Gastrocnemius medialis (tissue), 4 donors: ENCODE data around the gene VPS41. TPM values are rescaled to one million over a fixed set of nuclear protein-coding genes. Genes with fewer than 3 reads are reported as not detected.

Experiments
- ATAC-seq, 2 donors: fragments of 150-250 bp; one replicate each; pipeline ENCODE4 v1.9.1; 2016
- DNase-seq, 2 donors: peaks; one replicate each; pipeline ENCODE4 v3.0.0-alpha.2; 2019
- H3K27ac ChIP-seq, 4 donors: fragments of 200-600 bp; sonication (generic); 1 replicate in 1 of 4; 2 replicates in 3 of 4; pipeline ENCODE4 v1.5.1; 2016 to 2018; ENCODE audit warnings: mild to moderate bottlenecking in 2 of 4, moderate library complexity in 1 of 4
- H3K27me3 ChIP-seq, 3 donors: fragments of 200-600 bp; sonication (generic) in 2 of 3; 1 replicate in 1 of 3; 2 replicates in 2 of 3; pipeline versions ENCODE4 v1.5.1 to v1.6.0; 2016 to 2019; ENCODE audit warnings: mild to moderate bottlenecking in 1 of 3, moderate library complexity in 1 of 3
- H3K36me3 ChIP-seq, 2 donors: fragments of 200-600 bp; sonication (generic) in 1 of 2; one replicate each; pipeline ENCODE4 v1.5.1; 2017 to 2018
- H3K4me1 ChIP-seq, 2 donors: fragments of 200-600 bp; sonication (generic) in 1 of 2; one replicate each; pipeline ENCODE4 v1.5.1; 2016 to 2017; ENCODE audit warnings: mild to moderate bottlenecking in 2 of 2
- H3K4me3 ChIP-seq, 4 donors: fragments of 200-600 bp; sonication (generic) in 3 of 4; 1 replicate in 1 of 4; 2 replicates in 3 of 4; pipeline ENCODE4 v1.5.1; 2016 to 2019; ENCODE audit warnings: mild to moderate bottlenecking in 2 of 4
- H3K9me3 ChIP-seq, 3 donors: fragments of 200-600 bp; sonication (generic) in 2 of 3; 1 replicate in 1 of 3; 2 replicates in 2 of 3; pipeline ENCODE4 v1.5.1; 2016 to 2019
- CTCF ChIP-seq, 5 experiments: fragments of 450-650 bp in 3 of 5; fragments of 200-600 bp in 2 of 5; sonication (generic) in 2 of 5; IDR thresholded peaks in 4 of 5; conservative IDR thresholded peaks in 1 of 5; 1 replicate in 4 of 5; 2 replicates in 1 of 5; pipeline ENCODE4 v1.5.1; 2016 to 2019; ENCODE audit warnings: antibody characterized with exemption in 5 of 5, mild to moderate bottlenecking in 3 of 5, moderate library complexity in 3 of 5
- POLR2A ChIP-seq, 2 donors: fragments of 450-650 bp; IDR thresholded peaks; one replicate each; pipeline ENCODE4 v1.6.1; 2017; ENCODE audit warnings: antibody characterized with exemption in 2 of 2, mild to moderate bottlenecking in 2 of 2, moderate library complexity in 2 of 2
- in situ Hi-C, 4 donors: fragments of 200-750 bp; cut with MboI; loops; one replicate each; pipeline versions ENCODE4 v1.15.0 to v1.8.0; 2017; ENCODE audit warnings: low sequenced_read_pairs in 4 of 4
- intact Hi-C: fragments of 100-400 bp; cut with DNase I; formaldehyde crosslinking; loops from one replicate; pipeline ENCODE4 v1.15.1; 2023; ENCODE audit warnings: low total_unique reads
- total RNA-seq, 4 donors: library from RNA; depleted of rRNA; stranded (reverse); fragments of >200 nt; gene quantifications; one replicate each; pipeline versions ENCODE4 v1.1.0 to v1.2.3, GENCODE V29; 2016

VPS41 gene
- total RNA-seq: 10 to 100 TPM in 3 of 4 donors, 1 to 10 TPM in 1; 6.3 to 15.3 (median 11.6) TPM

GRCh38 chr7:38908759-38909335 is at the start of gene VPS41:
TSS of gene VPS41 (minus strand) at chr7:38909191. CDS start at chr7:38909174, 17 bp downstream.
- in situ Hi-C loops: no loop called here
- TF ChIP-seq CTCF (IDR thresholded peaks at IDR 0.05 in 4 of 5, conservative IDR thresholded peaks at IDR 0.05 in 1 of 5) (no peak), POLR2A (IDR thresholded peaks at IDR 0.05) (no peak)
- intact Hi-C loops: no loop called here
- Histone ChIP-seq H3K27ac (peak within 1 kb of the TSS; percentile 44 to 67 (median 62)), H3K36me3 (no peaks in the 10 kb centered on the region), H3K9me3 (no peaks in the 10 kb centered on the region), H3K4me3 (peak within 1 kb of the TSS; percentile 80 to 88 (median 85)), H3K4me1 (peaks cover 3 to 7% of the 10 kb centered on the region in 2 donors), H3K27me3 (no peaks in the 10 kb centered on the region)
- peak; percentile 59 to 75 for DNase-seq
- ATAC-seq: peak; percentile 97 to 98

- no peak for TF ChIP-seq POLR2A (IDR thresholded peaks at IDR 0.05)
- no peak for TF ChIP-seq CTCF (IDR thresholded peaks at IDR 0.05 in 4 of 5, conservative IDR thresholded peaks at IDR 0.05 in 1 of 5)
- Histone ChIP-seq H3K9me3 (no peaks in the 10 kb centered on the region), H3K27ac (no peak overlapping the region), H3K4me3 (no peak overlapping the region), H3K36me3 (no peaks in the 10 kb centered on the region), H3K4me1 (no peaks in the 10 kb centered on the region), H3K27me3 (no peaks in the 10 kb centered on the region)
- DNase-seq (no peak), ATAC-seq (no peak)
- in situ Hi-C loops (no loop called here), intact Hi-C loops (no loop called here)
Observed at GRCh38 chr7:38955892-38956291, 46.9 kb upstream of the VPS41 start.

- Histone ChIP-seq H3K36me3 (no peaks in the 10 kb centered on the region), H3K4me1 (no peaks in the 10 kb centered on the region), H3K4me3 (no peak overlapping the region), H3K9me3 (no peaks in the 10 kb centered on the region), H3K27ac (no peak overlapping the region), H3K27me3 (no peaks in the 10 kb centered on the region)
- DNase-seq (no peak), ATAC-seq (no peak)
- intact Hi-C loops (no loop called here), in situ Hi-C loops (no loop called here)
- TF ChIP-seq POLR2A (IDR thresholded peaks at IDR 0.05): no peak
- TF ChIP-seq CTCF (IDR thresholded peaks at IDR 0.05 in 4 of 5, conservative IDR thresholded peaks at IDR 0.05 in 1 of 5): no peak
Observed at GRCh38 chr7:38953971-38954370, 45.0 kb upstream of the VPS41 start.

DNA sequence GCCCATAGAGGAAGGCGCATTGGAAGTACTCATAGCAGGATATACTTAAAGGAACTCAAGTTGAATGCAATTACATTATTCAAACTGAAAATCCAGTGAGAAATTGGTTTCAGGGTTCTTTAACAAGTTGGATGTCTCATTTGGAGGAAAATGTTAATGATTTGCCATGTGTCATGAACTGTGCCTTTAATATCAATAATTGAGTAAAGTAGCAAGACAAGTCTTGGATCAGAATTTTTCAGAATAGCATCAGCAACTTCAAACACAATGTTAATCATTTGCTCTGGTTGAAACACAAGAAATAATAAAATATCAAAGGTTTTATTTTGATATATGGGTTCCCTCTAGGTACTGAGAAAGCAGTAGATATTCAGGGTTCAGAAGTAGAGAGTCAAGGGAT is 44.2 kb upstream of the VPS41 start:
- no peaks in the 10 kb centered on the region for H3K4me1 ChIP-seq
- no peak overlapping the region for H3K27ac ChIP-seq
- intact Hi-C loops: no loop called here
- no peaks in the 10 kb centered on the region for H3K36me3 ChIP-seq
- in situ Hi-C loops: no loop called here
- no peak for ATAC-seq
- no peaks in the 10 kb centered on the region for H3K27me3 ChIP-seq
- TF ChIP-seq POLR2A (IDR thresholded peaks at IDR 0.05): no peak
- TF ChIP-seq CTCF (IDR thresholded peaks at IDR 0.05 in 4 of 5, conservative IDR thresholded peaks at IDR 0.05 in 1 of 5): no peak
- DNase-seq: no peak
- H3K4me3 ChIP-seq: no peak overlapping the region
- no peaks in the 10 kb centered on the region for H3K9me3 ChIP-seq

DNA sequence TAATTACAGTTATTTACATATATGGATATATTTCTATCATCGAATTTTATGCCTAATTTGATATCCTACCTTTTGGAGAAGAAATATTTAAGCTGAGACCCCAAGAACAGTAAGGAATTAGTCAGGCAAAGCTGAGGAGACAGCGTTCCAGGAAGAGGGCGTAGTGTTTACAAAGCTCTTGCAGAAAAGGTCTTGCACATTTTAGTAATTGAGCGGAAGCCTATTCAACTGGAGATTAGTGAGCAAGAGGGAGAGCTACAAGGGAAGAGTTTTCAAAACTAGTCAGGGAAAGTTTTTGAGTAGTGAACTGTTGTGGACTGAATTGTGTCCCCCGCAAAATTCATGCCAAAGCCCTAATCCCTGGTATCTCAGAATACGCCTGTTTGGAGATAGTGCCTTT is 42.2 kb upstream of the VPS41 start:
- Histone ChIP-seq H3K27me3 (no peaks in the 10 kb centered on the region), H3K4me1 (no peaks in the 10 kb centered on the region), H3K27ac (no peak overlapping the region), H3K36me3 (no peaks in the 10 kb centered on the region), H3K9me3 (no peaks in the 10 kb centered on the region), H3K4me3 (no peak overlapping the region)
- intact Hi-C loops: no loop called here
- TF ChIP-seq CTCF (IDR thresholded peaks at IDR 0.05 in 4 of 5, conservative IDR thresholded peaks at IDR 0.05 in 1 of 5): no peak
- no peak for TF ChIP-seq POLR2A (IDR thresholded peaks at IDR 0.05)
- in situ Hi-C loops: no loop called here
- DNase-seq (no peak), ATAC-seq (no peak)
